Superior temporal gyrus (tissue), 1 donor: ENCODE data around the gene GRIN2A.

Experiments
- DNase-seq: peaks from one replicate; pipeline ENCODE4 v3.0.0-alpha.2; 2016; ENCODE audit errors: extremely low spot score

The GRIN2A gene

GRCh38 chr16:10130538-10130937 is 51.7 kb downstream of the GRIN2A start:
- DNase-seq: peak; percentile 75

GRCh38 chr16:10128397-10129258 is 53.6 kb downstream of the GRIN2A start:
- DNase-seq: no peak

- peak; percentile 71 for DNase-seq
Measured at GRCh38 chr16:10126686-10127085, 55.5 kb downstream of the GRIN2A start.

GRCh38 chr16:10123141-10123540 is 59.1 kb downstream of the GRIN2A start:
- DNase-seq: no peak

GRCh38 chr16:10122546-10122945 is 59.7 kb downstream of the GRIN2A start:
- DNase-seq: no peak

GRCh38 chr16:10121897-10122425 is 60.3 kb downstream of the GRIN2A start:
- DNase-seq: no peak

GRCh38 chr16:10121491-10121890 is 60.7 kb downstream of the GRIN2A start:
- no peak for DNase-seq

GRCh38 chr16:10120953-10121352 is 61.3 kb downstream of the GRIN2A start:
- DNase-seq: no peak

GRCh38 chr16:10114409-10114808 is 67.8 kb downstream of the GRIN2A start:
- DNase-seq: no peak

GRCh38 chr16:10113248-10113647 is 69.0 kb downstream of the GRIN2A start:
- no peak for DNase-seq

GRCh38 chr16:10112021-10112420 is 70.2 kb downstream of the GRIN2A start:
- DNase-seq: no peak

- no peak for DNase-seq
Measured at GRCh38 chr16:10111156-10111761, 71.0 kb downstream of the GRIN2A start.

GRCh38 chr16:10110552-10110951 is 71.7 kb downstream of the GRIN2A start:
- DNase-seq: no peak

GRCh38 chr16:10107081-10107480 is 75.1 kb downstream of the GRIN2A start:
- no peak for DNase-seq

- no peak for DNase-seq
Measured at GRCh38 chr16:10103700-10104099, 78.5 kb downstream of the GRIN2A start.

GRCh38 chr16:10103118-10103517 is 79.1 kb downstream of the GRIN2A start:
- DNase-seq: no peak

- no peak for DNase-seq
Measured at GRCh38 chr16:10100829-10101228, 81.4 kb downstream of the GRIN2A start.

- DNase-seq: no peak
Measured at GRCh38 chr16:10098991-10099390, 83.2 kb downstream of the GRIN2A start.

GRCh38 chr16:10097271-10097670 is 85.0 kb downstream of the GRIN2A start:
- no peak for DNase-seq

GRCh38 chr16:10093576-10093975 is 88.7 kb downstream of the GRIN2A start:
- DNase-seq: no peak

- DNase-seq: no peak
Measured at GRCh38 chr16:10090816-10091215, 91.4 kb downstream of the GRIN2A start.

- DNase-seq: no peak
Measured at GRCh38 chr16:10088380-10088793, 93.8 kb downstream of the GRIN2A start.

- DNase-seq: no peak
Measured at GRCh38 chr16:10087151-10087550, 95.1 kb downstream of the GRIN2A start.
